ENCODE results near the gene C19orf25.

C19orf25 gene

GRCh38 chr19:1526066-1526778, 47.2 kb upstream of the C19orf25 start:
- no peak for TF ChIP-seq ZC3H10 (CRISPR knock-in tag; IDR thresholded peaks at IDR 0.05)
- no peak for TF ChIP-seq PATZ1 (CRISPR knock-in tag; IDR thresholded peaks at IDR 0.05; ENCODE audit: borderline replicate concordance)
- TF ChIP-seq ZFP3 (CRISPR knock-in tag; IDR thresholded peaks at IDR 0.05) = no peak
- no peak for TF ChIP-seq RARB (CRISPR knock-in tag; IDR thresholded peaks at IDR 0.05)
- no peak for TF ChIP-seq SNAI2 (CRISPR knock-in tag; IDR thresholded peaks at IDR 0.05)
- TF ChIP-seq TCF4 (CRISPR knock-in tag; IDR thresholded peaks at IDR 0.05; ENCODE audit: borderline replicate concordance) = no peak
- TF ChIP-seq ISL1 (CRISPR knock-in tag; IDR thresholded peaks at IDR 0.05) = no peak
- TF ChIP-seq BACH2 (CRISPR knock-in tag; IDR thresholded peaks at IDR 0.05; ENCODE audit: borderline replicate concordance) = no peak
- TF ChIP-seq POU6F1 (CRISPR knock-in tag; IDR thresholded peaks at IDR 0.05; ENCODE audit: borderline replicate concordance, low read depth) = no peak
- TF ChIP-seq ZNF565 (CRISPR knock-in tag; conservative IDR thresholded peaks at IDR 0.05; ENCODE audit: low read depth) = no peak
- no peak for TF ChIP-seq ZNF70 (CRISPR knock-in tag; IDR thresholded peaks at IDR 0.05)
- TF ChIP-seq CSRNP3 (CRISPR knock-in tag; IDR thresholded peaks at IDR 0.05) = no peak
- no peak for TF ChIP-seq TSHZ2 (CRISPR knock-in tag; IDR thresholded peaks at IDR 0.05)
- TF ChIP-seq TOX (CRISPR knock-in tag; IDR thresholded peaks at IDR 0.05; ENCODE audit: borderline replicate concordance) = no peak
- ATAC-seq = no peak

GRCh38 chr19:1525343-1525742, 46.3 kb upstream of the C19orf25 start:
- TF ChIP-seq TCF4 (CRISPR knock-in tag; IDR thresholded peaks at IDR 0.05; ENCODE audit: borderline replicate concordance) (no peak), ZFP30 (CRISPR knock-in tag; IDR thresholded peaks at IDR 0.05) (no peak), PATZ1 (CRISPR knock-in tag; IDR thresholded peaks at IDR 0.05; ENCODE audit: borderline replicate concordance) (no peak), CREB5 (CRISPR knock-in tag; IDR thresholded peaks at IDR 0.05; ENCODE audit: low read depth) (no peak), ZNF8 (CRISPR knock-in tag; IDR thresholded peaks at IDR 0.05) (no peak), POU6F1 (CRISPR knock-in tag; IDR thresholded peaks at IDR 0.05; ENCODE audit: borderline replicate concordance, low read depth) (no peak), ISL1 (CRISPR knock-in tag; IDR thresholded peaks at IDR 0.05) (no peak), BACH2 (CRISPR knock-in tag; IDR thresholded peaks at IDR 0.05; ENCODE audit: borderline replicate concordance) (no peak), ZFP3 (CRISPR knock-in tag; IDR thresholded peaks at IDR 0.05) (no peak), ZNF565 (CRISPR knock-in tag; conservative IDR thresholded peaks at IDR 0.05; ENCODE audit: low read depth) (no peak), SNAI2 (CRISPR knock-in tag; IDR thresholded peaks at IDR 0.05) (no peak)
- ATAC-seq = peak; percentile 51

Data from SK-N-SH treated with all-trans-retinoic acid at 6 μM for 48 hours (cell line).